ENCODE results near the gene PCSK6.

Gene PCSK6

DNA sequence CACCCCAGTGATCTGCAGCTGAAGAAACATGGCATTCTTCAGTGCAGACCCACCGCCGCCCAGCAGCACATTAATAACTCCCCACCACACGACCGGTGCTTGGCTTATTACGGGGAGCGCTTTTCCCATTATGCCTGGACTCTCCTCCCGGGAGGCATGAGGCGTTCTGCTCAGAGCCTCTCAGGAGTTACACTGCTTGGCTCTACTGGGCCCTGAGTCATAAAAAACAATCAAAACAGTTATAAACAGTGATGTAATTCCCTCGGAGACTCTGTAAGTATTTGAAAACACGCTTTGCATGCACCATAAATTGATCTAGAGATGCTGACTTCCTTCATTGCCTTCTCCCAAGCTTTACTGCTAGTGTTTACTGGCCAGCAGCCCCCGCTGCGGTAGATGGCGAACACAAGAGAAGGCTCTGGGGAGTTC lies 117.3 kb downstream of the PCSK6 start:
- Mint-ChIP-seq H3K9me3 (no peaks in the 10 kb centered on the region), H3K4me3 (no peak overlapping the region), H3K27me3 (peaks cover 18% of the 10 kb centered on the region), H3K4me1 (ENCODE audit: low read depth) (peaks cover 14% of the 10 kb centered on the region), H3K27ac (no peak overlapping the region), H3K36me3 (ENCODE audit: low read depth) (no peaks in the 10 kb centered on the region)
- no peak for DNase-seq

DNA sequence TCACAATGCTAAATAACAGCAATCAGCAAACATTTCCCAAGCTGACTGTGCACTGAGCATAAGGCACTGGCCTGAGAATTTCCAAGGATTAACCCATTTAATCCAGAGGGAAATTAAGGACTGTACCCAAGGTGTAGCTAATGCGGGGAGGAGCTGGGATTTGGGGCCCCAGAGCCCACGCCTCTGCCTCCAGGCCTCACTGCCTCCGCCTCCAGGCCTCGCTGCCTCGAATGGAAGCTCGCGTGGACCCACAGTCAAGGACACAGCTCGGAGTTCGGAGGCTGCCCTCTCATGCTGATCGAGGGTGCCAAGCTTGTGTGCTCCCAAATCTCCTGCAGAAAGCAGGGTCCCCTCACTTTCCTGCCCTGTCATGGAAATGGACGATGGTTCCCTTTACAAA lies 118.0 kb downstream of the PCSK6 start:
- H3K4me3 Mint-ChIP-seq, result no peak overlapping the region
- peaks cover 18% of the 10 kb centered on the region for H3K27me3 Mint-ChIP-seq
- peaks cover 11% of the 10 kb centered on the region for H3K4me1 Mint-ChIP-seq (ENCODE audit: low read depth)
- H3K27ac Mint-ChIP-seq, result no peak overlapping the region
- DNase-seq, result no peak
- H3K36me3 Mint-ChIP-seq (ENCODE audit: low read depth), result no peaks in the 10 kb centered on the region
- H3K9me3 Mint-ChIP-seq, result no peaks in the 10 kb centered on the region

DNA sequence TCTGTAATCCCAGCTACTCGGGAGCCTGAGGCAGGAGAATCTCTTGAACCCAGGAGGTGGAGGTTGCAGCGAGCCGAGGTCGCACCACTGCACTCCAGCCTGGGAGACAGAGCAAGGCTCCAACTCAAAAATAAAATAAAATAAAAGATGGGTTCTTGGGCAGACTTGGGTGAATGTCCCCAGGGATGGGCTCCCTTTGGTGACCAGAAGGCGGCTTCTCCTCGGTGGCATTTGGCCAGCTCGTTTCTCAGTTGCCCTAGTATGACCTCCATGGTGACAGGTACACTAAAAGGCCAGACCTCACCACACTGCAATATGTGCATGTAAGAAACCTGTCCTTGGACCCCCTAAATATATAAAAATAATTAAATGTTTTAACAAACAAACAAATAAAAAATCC lies 118.4 kb downstream of the PCSK6 start:
- Mint-ChIP-seq H3K27ac (no peak overlapping the region), H3K27me3 (peaks cover 18% of the 10 kb centered on the region), H3K4me3 (no peak overlapping the region), H3K4me1 (ENCODE audit: low read depth) (peaks cover 9% of the 10 kb centered on the region), H3K36me3 (ENCODE audit: low read depth) (no peaks in the 10 kb centered on the region), H3K9me3 (no peaks in the 10 kb centered on the region)
- no peak for DNase-seq

DNA sequence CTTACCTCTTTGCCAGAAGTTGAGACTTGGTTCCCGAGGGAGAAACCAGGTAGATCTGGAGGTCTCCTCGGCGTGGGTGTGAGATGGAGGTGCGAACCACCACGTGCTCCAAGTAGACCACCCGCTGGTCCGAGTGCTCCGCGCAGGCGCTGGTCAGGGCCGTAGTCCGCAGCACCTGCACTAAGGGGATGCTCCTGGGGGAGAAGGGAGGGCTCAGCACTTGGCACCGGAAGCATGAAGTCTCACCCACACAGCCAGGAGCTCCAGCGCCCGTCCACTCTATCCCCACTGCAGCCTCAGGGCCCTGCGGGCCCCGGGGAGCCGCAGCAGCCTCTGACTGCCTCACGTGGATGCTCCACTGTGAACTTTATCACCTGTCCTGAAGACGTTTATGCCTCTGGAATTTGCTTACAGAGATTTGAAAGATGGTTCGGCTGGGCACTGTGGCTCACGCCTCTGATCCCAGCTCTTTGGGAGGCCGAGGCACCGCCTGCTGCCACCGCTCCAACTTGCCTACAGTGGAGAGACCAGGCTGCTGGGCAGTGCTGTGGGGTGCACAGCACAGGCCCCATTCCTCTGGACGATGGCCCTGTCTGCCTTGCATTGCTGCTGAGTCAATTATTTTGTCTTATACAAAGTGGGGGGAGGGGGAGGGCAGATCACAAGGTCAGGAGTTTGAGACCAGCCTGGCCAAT lies 119.0 kb downstream of the PCSK6 start:
- Mint-ChIP-seq H3K9me3 (peaks cover under 1% of the 10 kb centered on the region), H3K4me1 (ENCODE audit: low read depth) (peaks cover 9% of the 10 kb centered on the region)

DNA sequence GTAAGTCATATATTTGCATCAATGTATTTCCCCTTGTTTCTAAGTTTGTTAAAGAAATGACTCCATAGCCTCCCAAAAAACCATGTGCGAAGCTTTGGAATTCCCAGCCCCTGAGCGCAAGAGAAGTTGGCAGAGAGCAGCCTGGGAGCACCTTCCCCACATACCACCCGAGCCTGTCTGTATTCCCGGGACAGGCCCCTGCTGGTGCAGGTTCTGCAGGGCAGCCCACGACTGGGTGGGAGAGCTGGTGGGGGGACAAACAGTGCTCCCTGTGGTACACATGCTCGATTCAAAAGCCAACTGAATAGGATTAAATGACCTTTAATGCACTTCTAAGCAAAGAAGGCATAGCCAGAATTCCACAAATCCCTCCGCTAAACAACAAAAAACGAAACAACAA lies 119.8 kb downstream of the PCSK6 start:
- Mint-ChIP-seq H3K9me3 (peaks cover 3% of the 10 kb centered on the region), H3K27me3 (peaks cover 18% of the 10 kb centered on the region), H3K4me3 (no peak overlapping the region), H3K4me1 (ENCODE audit: low read depth) (peaks cover 9% of the 10 kb centered on the region), H3K36me3 (ENCODE audit: low read depth) (no peaks in the 10 kb centered on the region), H3K27ac (no peak overlapping the region)
- no peak for DNase-seq

More for the DNA sequence above, 119.0 kb downstream of the PCSK6 start:
- Mint-ChIP-seq H3K27me3 (peaks cover 18% of the 10 kb centered on the region), H3K4me3 (no peak overlapping the region), H3K27ac (no peak overlapping the region), H3K36me3 (ENCODE audit: low read depth) (no peaks in the 10 kb centered on the region)
- DNase-seq, result no peak

DNA sequence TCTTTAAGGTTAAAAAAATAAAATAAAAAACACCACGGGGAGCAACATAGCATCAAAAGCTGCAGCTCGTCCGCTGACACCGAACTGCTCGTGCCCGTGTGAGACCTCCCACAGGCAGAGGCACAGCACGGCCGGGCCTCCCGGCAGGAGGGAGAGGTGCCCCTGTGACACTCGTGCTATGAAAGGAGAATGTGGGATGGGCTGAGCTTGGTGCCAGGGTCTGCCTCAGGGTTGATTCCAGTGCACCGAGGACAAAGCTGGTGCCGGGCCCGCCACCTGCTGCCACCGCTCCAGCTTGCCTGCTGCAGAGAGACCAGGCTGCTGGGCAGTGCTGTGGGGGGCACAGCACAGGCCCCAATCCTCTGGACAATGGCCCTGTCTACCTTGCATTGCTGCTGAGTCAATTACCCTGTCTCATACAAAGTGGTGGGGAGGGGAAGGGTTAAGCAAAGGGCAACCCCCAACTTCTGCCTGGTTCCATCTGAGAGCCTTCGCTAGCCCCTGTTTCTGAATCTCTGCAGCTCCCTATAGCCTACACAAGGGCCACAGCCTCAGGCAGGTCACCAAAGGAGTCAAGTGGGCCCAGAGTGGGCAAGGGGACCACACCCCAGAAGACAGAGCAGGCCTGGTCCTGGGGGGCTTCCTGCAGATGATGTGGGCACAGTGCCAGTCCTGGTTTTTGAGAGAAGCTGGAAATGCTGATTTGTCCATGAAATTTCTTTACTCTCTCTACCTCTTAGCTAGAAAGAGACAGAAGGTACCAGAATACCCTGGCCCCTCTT lies 120.5 kb downstream of the PCSK6 start:
- Mint-ChIP-seq H3K9me3 (peaks cover 3% of the 10 kb centered on the region), H3K27ac (no peak overlapping the region), H3K4me1 (ENCODE audit: low read depth) (peaks cover 9% of the 10 kb centered on the region), H3K4me3 (no peak overlapping the region), H3K27me3 (peaks cover 14% of the 10 kb centered on the region), H3K36me3 (ENCODE audit: low read depth) (no peaks in the 10 kb centered on the region)
- no peak for DNase-seq

DNA sequence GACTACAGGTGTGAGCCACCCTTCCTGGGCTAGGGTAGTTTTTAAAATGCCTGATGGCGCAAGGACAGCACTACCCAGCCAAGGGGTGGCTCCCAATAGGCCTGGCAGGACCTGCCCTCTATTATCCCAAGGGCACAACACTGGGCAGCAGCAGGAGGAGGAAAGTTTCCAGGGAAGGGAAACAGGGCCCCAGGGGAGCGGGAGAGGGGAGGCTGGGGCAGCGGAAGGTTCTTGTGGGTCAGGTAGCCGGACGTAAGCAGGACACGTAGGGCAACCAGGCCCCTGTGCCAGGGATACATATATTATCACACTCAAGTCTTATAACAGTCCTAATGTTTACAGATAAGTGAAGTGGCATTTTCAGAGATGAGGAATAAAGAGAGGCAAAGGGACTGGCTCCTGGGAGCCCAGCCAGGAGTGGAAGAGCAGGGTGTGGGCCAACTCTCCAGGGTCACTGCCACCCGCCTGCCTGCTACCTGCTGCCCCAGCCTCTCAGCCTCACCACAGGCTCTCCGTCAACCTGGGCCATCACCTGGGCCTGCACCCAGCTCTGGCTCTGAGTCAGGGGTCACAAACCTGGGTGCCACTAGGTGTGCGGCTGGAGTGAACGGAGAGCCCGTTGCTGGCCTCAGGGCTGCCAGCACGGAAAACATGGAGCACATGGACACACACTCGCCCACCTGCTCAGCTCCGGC lies 121.3 kb downstream of the PCSK6 start:
- DNase-seq, result no peak
- H3K4me3 Mint-ChIP-seq, result no peak overlapping the region
- no peaks in the 10 kb centered on the region for H3K36me3 Mint-ChIP-seq (ENCODE audit: low read depth)
- H3K4me1 Mint-ChIP-seq (ENCODE audit: low read depth), result peaks cover 6% of the 10 kb centered on the region
- peaks cover 3% of the 10 kb centered on the region for H3K9me3 Mint-ChIP-seq
- H3K27me3 Mint-ChIP-seq, result peaks cover 11% of the 10 kb centered on the region
- no peak overlapping the region for H3K27ac Mint-ChIP-seq

DNA sequence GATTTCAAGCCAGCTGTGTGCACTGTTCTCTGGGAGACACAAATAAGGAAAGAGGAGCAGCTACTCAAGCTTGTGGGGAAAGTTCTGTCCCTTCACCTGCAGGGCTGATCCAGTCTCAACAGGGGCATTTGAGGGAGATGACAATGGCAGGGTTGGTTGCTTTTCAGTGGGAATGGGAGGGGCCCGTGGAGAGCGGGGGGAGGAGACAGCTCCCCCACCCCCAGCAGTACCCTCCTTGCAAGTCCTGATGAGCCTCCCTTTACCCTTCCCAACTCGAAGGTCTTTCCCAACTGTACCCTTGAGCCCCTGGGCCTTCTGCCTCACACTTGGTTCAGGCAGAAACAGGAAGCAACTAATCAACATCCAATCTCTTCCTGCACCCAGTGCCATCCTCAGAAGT lies 122.7 kb downstream of the PCSK6 start:
- no peak for DNase-seq
- peaks cover 3% of the 10 kb centered on the region for H3K9me3 Mint-ChIP-seq
- no peak overlapping the region for H3K4me3 Mint-ChIP-seq
- no peak overlapping the region for H3K27ac Mint-ChIP-seq
- H3K27me3 Mint-ChIP-seq, result peaks cover under 1% of the 10 kb centered on the region
- no peaks in the 10 kb centered on the region for H3K36me3 Mint-ChIP-seq (ENCODE audit: low read depth)
- H3K4me1 Mint-ChIP-seq (ENCODE audit: low read depth), result no peaks in the 10 kb centered on the region

DNA sequence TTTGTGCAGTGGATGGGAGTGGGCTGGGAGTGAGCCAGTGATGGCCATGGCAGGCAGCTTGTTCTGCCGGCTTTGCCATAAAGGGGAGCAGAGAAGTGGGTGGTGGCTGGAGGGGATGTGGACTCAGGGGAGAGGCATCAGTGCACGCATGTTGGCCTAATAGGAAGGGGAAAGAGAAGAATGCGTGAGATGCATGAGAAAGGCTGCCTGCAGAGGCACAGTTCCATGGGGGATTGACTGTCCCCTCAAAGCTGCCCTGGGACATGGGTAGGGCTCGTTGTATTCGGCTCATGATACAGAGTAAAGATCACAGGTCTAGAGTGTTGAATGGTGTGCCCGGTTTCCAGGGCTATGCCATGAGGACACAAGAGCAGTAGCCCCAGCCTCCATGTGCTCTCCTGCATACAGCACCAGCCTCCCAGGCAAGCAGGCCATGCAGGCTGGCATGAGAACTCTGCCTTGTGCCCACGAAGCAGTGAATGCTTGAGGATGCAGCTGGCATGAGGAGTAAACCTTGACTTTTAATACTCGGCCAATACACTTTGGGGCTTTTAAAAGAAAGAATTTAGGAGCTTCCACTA lies 126.4 kb downstream of the PCSK6 start:
- no peak overlapping the region for H3K4me3 Mint-ChIP-seq
- no peak for DNase-seq
- H3K36me3 Mint-ChIP-seq (ENCODE audit: low read depth), result no peaks in the 10 kb centered on the region
- H3K27me3 Mint-ChIP-seq, result no peaks in the 10 kb centered on the region
- peaks cover 3% of the 10 kb centered on the region for H3K9me3 Mint-ChIP-seq
- peaks cover 2% of the 10 kb centered on the region for H3K4me1 Mint-ChIP-seq (ENCODE audit: low read depth)
- H3K27ac Mint-ChIP-seq, result no peak overlapping the region

DNA sequence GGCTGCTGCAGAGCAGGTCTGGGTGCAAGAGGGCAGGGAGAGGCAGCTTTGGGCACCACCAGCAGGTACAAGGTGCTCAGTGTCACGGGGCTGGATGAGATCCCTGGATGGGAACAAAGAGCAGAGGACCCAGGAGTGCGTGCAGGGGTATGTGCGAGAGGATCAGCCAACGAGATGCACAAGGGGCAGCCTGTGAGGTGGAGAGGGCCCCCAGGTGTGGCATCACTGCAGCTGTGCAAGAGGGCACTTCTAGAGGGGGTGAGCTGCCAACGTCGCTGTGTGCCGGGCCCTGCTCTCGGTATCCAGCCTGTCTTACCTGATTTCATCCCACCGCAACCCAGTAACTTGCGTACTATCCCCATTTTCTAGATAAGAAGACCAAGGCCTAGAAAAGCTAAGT lies 127.1 kb downstream of the PCSK6 start:
- H3K4me1 Mint-ChIP-seq (ENCODE audit: low read depth), result peaks cover 2% of the 10 kb centered on the region

DNA sequence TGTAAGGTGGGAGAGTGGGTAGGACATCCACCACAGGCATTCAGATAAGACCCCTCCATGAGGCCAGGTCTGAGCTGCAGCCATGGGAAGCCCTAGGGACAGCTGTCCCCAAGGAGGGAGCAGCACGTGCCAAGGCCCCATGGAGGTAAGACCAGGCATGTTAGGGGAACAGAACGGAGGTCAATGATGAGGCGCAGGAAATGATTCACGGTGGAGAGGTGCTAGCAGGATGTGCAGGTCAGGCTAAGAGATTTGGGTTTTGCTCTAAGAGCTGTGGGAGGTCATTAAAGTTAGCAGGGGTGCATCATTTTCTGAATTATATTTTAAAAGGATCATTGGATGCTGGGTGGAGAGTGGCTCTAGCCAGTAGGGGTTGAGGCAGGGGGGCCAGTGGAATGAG lies 128.1 kb downstream of the PCSK6 start:
- H3K36me3 Mint-ChIP-seq (ENCODE audit: low read depth), result no peaks in the 10 kb centered on the region
- no peak overlapping the region for H3K4me3 Mint-ChIP-seq
- no peak overlapping the region for H3K27ac Mint-ChIP-seq
- DNase-seq, result no peak
- peaks cover 2% of the 10 kb centered on the region for H3K4me1 Mint-ChIP-seq (ENCODE audit: low read depth)
- H3K27me3 Mint-ChIP-seq, result no peaks in the 10 kb centered on the region
- peaks cover 3% of the 10 kb centered on the region for H3K9me3 Mint-ChIP-seq

More for the DNA sequence above, 127.1 kb downstream of the PCSK6 start:
- no peak overlapping the region for H3K4me3 Mint-ChIP-seq
- H3K9me3 Mint-ChIP-seq, result peaks cover 3% of the 10 kb centered on the region
- H3K36me3 Mint-ChIP-seq (ENCODE audit: low read depth), result no peaks in the 10 kb centered on the region
- no peaks in the 10 kb centered on the region for H3K27me3 Mint-ChIP-seq
- no peak overlapping the region for H3K27ac Mint-ChIP-seq
- no peak for DNase-seq

DNA sequence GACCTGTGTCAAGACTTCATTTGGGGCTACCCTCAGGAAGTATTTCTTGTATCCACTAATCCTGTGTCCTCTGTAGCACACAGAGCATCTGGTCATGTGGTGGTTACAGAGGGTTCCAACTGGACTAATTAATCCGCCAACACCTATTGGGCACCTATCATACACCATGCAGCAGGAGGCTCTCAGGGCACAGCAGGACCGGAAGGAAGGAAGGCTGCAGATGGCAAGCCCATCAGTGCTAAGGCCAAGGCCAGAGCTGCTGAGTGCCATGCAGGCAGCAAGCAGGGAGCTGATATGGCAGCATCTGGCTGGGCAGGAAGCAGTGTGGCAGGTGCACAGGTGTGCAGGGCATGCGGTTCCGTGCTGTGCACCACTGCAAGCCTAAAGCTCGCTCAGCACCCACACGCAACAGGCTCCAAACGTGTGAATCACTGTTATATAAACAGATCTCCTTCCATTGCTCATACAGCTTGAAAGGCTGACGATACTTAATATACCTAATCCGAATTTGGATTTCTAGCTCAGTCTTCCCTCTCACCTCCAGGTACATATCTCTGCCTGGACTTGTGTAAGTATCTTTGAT lies 130.1 kb downstream of the PCSK6 start:
- DNase-seq, result no peak
- no peak overlapping the region for H3K4me3 Mint-ChIP-seq
- no peaks in the 10 kb centered on the region for H3K27me3 Mint-ChIP-seq
- H3K36me3 Mint-ChIP-seq (ENCODE audit: low read depth), result no peaks in the 10 kb centered on the region
- H3K4me1 Mint-ChIP-seq (ENCODE audit: low read depth), result peaks cover 2% of the 10 kb centered on the region
- no peak overlapping the region for H3K27ac Mint-ChIP-seq
- H3K9me3 Mint-ChIP-seq, result no peaks in the 10 kb centered on the region

DNA sequence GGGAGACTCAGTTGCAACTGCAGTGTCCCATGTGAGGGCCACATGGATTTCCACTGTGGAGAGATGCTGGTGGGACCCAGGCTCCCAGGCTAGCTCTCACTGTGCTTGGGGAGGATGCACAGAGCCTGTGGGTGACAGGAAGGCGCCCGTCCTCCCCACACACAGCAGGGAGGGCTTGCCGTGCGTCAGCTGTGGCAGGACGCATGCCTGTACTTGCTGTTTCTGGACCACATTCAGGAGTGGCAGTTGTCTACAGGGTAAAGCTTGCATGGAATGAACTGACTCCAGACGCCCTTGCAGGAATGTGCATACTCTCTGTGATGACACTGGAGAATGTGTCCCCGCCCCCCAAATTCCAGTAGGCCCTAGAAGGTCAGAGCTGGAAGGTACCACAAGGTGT lies 130.6 kb downstream of the PCSK6 start:
- H3K4me3 Mint-ChIP-seq, result no peak overlapping the region
- no peaks in the 10 kb centered on the region for H3K36me3 Mint-ChIP-seq (ENCODE audit: low read depth)
- no peak overlapping the region for H3K27ac Mint-ChIP-seq
- no peak for DNase-seq
- no peaks in the 10 kb centered on the region for H3K9me3 Mint-ChIP-seq
- H3K27me3 Mint-ChIP-seq, result no peaks in the 10 kb centered on the region
- H3K4me1 Mint-ChIP-seq (ENCODE audit: low read depth), result peaks cover 2% of the 10 kb centered on the region

DNA sequence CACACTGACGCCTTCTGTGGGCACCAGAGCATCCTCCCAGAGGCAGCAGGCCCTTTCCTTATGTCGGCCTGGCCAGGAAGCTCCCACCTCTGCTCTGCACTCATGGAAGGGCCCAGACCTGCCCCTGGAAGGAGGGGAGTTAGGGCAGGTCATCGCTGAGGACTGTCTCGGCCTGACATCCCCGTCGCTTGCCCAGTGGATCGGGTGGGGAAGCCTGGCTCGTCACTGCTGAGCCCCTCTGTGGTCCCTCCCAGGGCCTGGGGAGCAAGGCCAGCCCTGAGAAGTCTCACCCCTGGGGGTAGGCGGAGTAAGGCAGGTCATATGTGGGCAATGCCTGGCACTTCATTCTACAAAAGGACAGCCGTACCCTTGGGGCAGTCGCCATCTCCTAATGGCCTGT lies 131.6 kb downstream of the PCSK6 start:
- Mint-ChIP-seq H3K27me3 (peaks cover 3% of the 10 kb centered on the region), H3K36me3 (ENCODE audit: low read depth) (no peaks in the 10 kb centered on the region), H3K27ac (no peak overlapping the region), H3K4me3 (no peak overlapping the region), H3K4me1 (ENCODE audit: low read depth) (peaks cover 2% of the 10 kb centered on the region), H3K9me3 (no peaks in the 10 kb centered on the region)
- DNase-seq, result no peak

Data from activated T-cell treated with anti-CD3 and anti-CD28 coated beads, Interleukin-2, amount 50 U/mL, for 24 hours (primary cell).